NCI-H524 treated with DMSO at 0.1 percent for 48 hours (cell line): ENCODE results near the gene LIN9.

Experiments
- DNase-seq: peaks from one replicate; lab custom pipeline; 2025; lab: John Stamatoyannopoulos, UW

The LIN9 gene

DNA sequence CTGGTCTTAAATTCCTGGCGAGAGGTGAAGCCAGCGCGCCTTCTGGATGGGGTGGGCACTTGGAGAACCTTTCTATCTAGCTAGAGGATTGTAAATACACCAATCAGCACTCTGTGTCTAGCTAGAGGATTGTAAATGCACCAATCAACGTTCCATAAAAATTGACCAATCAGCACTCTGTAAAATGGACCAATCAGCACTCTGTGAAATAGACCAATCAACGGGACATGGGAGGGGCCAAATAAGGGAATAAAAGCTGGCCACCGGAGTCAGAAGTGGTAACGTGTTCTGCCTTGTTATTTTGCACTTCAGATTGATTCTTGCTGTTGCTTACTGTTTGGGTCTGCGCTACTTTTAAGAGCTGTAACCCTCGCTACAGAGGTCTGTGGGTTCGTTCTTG, 12.0 kb upstream of the LIN9 start:
- DNase-seq = no peak

DNA sequence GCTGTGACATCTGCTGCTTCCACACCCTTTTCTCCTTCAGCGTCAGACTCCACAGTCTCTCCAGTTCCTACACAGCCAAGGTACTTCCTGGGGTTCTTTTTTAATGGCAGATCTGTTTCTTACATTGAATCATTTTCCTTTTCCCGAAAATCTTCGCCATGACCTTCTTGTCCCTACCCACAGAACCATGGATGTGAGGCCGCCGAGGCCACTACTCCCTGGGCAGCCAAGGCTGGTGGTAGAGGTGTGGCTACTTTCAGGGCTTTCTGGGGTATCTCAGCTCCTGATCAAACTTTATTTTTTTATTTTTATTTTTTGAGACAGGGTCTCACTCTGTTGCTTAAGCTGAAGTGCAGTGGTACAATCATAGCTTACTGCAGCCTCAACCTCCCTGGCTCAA, 9.5 kb upstream of the LIN9 start:
- no peak for DNase-seq

DNA sequence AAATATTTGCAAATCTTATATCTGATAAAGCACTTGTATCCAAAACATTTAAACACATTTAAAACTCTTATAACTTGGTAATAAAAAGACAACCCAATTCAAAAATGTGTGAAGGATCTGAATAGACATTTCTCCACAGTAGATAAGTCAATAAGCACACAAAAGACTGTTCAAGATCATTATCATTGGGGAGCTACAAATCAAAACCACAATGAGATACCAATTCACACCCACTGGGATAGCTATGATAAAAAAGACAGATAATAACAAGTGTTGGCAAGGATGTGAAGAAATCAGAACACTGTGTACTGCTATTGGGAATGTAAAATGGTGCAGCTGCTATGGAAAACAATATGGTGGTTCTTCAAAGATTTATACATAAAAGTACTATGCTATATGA, 5.1 kb upstream of the LIN9 start:
- DNase-seq = no peak

DNA sequence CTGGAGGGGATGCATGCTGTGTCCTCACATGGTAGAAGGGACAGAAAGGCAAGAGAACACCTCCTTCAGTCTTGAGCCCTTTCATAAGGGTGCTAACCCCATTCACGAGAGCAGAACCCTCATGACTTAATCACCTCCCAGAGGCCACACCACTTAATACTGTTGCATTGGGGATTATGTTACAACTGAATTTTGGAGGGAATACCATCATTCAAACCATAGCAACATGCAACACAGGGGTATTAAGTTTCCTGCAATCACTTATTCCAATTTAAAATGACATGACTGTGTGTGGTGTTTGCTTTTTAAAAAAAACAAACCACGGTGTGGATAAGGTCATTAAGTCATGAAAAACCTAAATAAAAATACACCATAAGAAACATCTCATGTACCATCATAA, 3.1 kb upstream of the LIN9 start:
- DNase-seq = no peak

DNA sequence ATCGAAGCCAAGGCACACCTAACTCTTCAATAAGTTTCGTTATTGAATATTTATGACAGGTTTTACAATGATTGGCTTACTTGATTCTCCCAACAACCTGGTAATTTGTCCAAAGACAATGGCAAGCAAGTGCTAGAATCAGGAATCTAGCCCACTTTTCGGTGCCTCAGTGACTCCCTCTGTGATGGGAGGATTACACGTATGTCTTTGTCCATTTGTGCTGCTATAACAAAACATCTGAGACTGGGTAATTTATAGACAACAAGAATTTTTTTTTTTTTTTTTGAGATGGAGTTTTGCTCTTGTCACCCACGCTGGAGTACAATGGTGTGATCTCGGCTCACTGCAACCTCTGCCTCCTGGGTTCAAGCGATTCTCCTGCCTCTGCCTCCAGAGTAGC, 2.4 kb upstream of the LIN9 start:
- DNase-seq = no peak

DNA sequence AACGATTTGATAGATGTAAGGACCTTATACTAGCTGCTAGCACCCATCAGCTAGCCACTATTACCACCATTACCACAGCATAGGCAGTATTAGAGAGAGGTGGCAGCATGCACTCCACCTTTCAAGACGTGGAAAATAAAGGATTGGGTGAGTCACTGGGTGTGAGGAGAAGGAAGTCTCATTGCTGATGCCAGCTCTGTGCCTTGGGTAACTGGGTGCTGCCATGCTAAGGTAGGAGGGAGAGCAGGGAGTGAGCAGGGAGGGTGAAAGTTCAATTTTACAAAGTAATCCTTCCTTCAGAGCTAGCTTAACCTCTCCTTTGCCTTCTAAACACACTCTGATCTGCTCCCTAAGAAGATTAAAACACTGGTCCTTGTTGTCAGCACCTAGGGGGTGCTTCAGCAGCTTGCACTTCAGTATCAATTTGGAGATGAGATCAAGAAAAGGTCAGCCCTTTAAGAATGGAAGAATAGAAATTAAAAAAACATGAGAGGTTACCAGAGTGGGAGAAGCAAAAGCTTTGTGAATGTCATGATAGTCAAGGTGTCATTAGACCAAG, 1.8 kb upstream of the LIN9 start:
- DNase-seq = peak; percentile 38

DNA sequence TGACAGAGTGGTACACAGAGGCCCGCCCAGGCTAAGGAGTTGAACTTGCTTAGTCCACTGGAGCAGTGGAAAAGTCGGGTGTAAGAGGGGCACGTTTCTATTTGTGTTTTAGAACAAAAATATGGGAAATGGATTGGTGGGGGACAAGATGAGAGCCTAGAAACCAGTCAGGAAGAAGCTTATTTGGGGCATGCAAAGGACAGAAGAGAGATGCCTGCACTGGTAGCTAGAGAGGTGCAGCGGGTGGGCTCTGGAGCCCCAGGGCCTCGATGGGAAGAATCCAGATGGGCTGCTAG, 1.2 kb upstream of the LIN9 start:
- no peak for DNase-seq

DNA sequence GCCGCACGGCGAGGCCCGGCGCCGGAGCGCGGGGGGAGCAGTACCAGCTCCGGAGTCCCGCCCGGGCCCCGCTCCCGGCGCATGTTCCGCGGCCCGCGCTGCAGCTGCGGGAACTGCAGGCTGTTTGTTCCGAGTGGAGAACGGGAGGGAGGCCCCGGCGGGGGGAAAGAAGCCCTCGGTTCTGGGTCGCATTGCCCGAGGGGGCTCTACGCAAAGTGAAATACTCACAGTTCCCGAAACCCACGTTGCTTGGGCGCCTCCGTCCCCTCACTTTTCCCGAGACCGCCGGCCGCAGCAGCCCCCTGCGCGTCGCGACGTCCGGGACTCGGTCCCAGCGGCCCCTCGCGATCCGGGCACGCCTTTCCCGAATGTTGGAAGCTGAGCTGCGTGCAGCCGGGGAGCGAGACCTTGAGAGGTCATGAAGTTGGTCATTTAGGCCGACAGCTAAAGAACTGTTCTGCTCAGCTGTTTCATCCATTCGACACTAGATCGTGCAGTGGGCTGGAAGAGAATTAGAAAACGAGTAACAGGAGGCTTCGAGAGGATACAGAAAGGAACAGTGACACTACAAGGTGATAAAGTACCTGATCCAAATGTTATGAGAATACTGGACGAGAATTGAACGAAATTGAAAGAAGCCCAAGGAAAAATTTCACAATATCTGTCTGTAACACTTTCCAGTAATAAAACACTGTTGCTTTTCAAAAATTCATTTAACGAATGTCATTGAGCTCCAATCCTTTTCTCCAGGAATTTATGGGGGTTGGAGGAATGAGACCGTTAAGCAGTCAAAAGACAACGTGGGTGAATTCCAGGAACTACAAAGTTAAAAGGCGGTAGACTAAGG, 657 bp upstream of the LIN9 start:
- DNase-seq = no peak

DNA sequence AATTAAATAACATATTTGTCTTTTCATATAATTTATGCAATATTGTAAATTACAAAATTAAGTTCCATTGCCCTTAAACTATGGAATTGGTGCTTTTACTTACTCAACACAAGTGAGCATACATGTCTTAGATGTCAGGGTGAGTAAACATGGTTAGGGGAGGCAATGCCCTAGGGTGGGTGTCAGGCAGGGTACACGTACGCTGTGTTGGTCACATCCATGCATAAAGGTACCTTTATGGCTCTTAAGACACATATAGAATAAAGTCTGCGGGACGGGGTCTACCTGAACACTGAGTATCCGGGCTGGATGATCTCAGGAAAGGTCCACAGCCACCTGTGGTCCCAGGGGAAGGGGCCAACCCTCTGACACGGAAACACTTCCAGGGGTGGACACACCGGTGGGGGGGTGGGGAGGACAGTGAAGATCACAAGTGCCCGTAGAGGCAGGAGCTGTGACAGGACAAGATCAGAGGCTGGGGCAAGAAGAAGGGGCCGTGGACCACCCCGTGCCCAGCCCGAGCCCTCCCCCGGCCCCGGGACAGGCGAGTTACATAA, 720 bp downstream of the LIN9 start:
- DNase-seq = no peak

DNA sequence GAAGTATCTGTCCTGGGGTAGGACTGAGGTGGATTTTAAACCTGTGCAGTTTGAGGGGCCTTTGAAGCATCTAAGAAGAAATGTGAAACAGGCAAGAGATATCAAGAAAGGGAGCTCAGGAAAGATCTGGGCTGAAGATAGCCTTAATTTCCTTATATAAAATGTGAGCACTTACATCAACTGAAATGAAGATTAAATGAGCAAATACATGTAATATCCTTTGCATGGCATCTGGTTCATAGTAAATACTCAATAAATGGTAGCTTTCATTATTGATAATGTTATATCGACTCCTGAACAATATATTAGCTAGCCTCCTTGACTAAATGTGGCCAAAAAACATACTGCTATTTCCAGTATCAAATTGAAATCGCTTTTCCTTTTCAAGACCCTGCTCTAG, 2.5 kb downstream of the LIN9 start:
- no peak for DNase-seq

DNA sequence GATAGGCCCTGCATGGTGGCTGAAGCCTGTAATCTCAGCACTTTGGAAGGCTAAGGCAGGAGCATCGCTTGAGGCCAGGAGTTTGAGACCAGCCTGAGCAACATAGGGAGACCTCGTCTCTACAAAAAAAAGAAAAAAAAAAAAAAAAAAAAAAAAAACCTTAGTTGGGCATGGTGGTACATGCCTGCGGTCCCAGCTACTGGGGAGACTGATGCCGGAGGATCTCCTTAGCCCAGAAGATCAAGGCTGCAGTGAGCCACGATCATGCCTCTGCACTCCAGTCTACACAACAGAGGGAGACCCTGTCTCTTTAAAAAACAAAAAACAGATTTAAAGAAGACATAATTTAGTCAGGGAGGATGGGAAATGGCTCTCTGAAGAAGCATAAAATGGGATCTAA, 3.8 kb downstream of the LIN9 start:
- DNase-seq = no peak

DNA sequence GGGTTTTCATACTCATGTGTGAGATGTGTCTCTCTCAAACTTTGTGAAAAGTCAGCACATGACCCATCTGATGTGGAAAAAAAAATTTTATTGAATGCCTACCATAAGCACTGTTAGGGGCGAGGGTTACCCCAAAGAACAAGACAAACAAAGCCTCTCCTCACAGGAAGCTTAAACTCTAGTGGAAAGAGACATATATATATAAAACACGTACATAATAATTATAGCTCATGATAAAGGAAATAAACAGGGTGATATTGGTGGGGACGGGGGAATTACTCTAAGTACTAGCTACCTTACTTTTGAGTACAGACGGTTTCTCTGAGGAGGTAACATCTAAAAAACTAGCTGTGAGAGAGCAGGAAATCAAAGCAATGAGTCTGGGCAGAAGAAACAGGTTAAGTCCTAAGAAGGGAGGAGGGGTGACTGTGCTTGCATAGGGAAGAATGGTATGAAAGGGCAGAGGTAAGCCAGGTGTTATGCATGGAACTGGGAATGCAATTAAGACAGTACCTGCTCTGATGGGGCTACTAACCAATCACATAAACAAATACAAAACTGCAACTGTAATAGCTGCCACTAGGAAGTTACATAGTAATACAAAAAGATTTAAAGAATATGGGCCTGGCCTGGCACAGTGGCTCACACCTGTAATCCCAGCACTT, 4.5 kb downstream of the LIN9 start:
- no peak for DNase-seq

DNA sequence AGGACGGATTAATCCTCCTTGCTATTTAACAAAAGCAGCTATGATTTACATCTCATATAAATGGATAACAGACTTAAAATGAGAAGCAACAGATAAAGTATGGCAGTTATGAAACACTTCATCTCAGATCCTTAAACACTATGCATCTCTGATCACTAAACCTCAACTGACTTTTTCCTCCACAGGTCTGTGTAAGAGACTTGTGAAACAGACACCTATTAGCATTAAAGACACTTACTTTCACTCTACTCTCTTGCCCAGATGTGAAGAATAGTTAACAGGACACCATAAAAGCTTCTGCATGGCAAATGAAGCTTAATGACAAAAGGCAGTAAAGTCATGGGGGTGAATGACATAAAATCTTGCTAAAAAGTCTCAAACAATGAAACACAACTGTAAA, 6.2 kb downstream of the LIN9 start:
- DNase-seq = no peak

DNA sequence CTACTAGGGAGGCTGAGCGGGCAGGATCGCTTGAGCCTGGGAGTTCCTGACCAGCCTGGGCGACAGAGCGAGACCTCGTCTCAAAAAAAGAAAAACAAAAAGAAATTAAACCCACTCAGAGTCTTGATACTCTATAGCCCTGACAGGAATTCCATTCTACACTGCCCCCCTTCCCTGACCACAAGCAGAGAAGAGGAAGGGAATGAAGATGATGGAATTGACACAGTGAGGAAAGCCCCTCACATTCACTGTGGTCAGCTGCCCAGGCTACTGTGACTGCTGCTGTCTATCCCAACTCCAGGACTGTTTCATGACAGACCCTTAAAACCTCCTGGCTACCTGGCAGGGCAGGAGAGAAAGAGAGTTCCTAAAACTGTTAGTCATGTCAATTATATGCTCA, 12.1 kb downstream of the LIN9 start:
- no peak for DNase-seq

DNA sequence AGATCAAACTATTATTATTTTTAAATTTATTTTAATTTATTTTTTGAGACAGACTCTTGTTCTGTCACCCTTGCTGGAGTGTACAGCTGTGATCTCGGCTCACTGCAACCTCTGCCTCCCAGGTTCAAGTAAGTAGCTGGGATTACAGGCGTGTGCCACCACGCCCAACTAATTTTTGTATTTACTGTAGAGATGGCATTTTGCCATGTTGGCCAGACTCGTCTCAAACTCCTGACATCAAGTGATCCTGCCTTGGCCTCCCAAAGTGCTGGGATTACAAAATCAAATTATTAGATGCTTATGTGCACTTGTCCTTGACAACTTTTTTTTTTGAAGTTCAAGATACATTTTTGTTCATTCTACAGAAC, 15.4 kb downstream of the LIN9 start:
- no peak for DNase-seq

DNA sequence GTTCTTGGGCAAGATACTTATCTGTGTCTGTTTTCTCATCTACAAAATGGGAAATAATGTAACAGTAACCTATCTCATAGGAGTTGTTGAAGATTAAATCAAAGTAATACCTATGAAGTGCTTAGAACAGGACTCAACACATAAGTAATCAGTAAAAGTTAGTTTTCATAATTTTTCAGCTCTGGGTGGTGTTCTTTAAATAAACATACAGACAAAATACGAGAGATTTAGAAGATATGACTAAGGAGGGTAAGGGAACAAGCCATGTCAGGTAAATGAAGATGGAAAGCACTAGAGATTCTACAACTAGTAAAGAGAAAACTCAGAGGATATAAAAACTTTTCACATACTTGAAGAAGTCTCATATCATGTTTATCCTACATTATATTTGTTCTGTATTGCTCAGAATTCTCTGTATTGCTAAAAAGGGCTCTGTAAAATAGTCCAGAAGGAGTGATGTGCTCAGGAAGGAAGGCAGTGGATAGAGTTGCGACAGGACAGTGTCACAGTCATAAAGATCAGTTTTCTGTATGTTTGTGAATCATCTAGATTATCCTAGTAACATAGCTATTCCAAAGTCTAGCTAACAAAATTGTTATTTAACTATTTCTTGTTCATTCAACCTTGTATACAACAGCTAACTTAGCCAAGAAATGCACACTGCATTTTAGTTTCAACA, 16.0 kb downstream of the LIN9 start:
- no peak for DNase-seq

DNA sequence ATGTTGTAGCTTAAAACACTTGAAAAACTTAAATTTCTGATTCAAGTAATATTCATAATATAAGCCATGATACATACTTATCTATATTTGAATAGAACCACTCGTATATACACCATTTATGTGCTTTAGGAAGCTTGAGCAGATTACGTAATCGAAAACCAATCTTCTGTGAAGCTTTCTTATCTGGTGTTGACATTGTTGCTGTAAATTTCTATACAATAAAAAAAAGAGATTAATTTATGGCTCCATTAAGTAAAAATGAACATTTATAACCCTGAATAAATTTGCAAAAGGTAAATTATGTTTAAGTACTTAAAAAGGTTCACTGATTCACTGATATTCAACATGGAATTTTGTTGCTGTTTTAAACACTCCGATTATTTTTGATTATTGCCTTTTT, 21.4 kb downstream of the LIN9 start:
- DNase-seq = no peak

DNA sequence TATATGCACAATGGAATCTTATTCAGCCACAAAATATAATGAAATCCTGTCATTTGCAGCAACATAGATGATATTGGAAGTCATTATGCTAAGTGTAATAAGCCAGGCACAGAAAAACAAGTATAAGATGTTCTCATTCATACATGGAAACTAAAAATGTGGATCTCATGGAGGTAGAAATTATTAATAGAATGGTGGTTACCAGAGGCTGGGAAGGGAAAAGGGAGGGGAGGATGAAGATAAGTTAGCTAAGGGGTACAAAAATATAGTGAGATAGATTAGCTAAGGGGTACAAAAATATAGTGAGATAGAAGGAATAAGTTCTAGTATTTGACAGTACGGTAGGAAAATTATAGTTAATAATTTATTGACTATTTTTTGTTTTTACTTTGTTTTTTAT, 27.9 kb downstream of the LIN9 start:
- DNase-seq = no peak

DNA sequence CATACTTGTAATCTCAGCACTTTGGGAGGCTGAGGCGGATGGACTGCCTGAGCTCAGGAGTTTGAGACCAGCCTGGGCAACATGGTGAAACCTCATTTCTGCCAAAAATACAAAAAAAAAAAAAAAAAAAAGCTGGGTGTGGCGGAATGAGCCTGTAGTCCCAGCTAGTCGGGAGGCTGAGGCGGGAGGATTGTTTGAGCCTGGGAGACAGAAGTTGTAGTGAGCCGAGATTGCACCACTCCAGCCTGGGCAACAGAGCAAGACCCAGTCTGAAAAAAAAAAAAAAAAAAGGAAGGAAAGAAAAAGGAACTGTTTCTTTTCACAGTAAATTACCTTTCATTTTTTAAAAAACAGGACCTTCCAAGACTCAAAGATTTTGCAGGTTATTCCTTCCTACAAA, 29.5 kb downstream of the LIN9 start:
- no peak for DNase-seq

DNA sequence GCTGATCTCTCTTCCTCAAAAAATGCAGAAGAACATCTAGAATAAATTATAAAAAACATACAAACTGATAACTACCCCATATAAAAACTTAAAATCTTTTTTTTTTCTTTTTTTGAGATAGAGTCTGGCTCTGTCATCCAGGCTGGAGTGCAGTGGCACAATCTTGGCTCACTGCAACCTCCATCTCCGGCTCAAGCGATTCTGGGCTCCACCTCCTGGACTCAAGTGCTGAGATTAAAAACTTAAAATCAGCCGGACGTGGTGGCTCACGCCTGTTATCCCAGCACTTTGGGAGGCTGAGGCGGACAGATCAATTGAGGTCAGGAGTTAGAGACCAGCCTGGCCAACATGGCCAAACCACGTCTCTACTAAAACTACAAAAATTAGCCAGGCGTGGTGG, 31.1 kb downstream of the LIN9 start:
- no peak for DNase-seq

DNA sequence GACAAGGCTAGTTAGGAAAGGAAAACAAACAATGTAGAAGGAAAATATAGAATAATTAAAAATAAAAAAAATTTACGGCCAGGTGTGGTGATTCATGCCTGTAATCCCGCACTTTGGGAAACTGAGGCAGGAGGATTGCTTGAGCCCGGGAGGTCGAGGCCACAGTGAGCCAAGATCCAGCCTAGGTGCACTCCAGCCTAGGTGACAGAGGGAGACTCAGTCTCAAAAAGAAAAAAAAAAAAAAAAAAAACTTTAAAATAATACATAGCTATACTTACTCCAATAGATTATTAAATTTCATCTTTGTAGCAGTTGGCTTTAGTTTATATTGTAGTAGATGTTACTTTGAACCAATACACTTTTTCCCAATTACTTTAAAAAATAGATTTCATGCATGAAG, 32.0 kb downstream of the LIN9 start:
- DNase-seq = no peak

DNA sequence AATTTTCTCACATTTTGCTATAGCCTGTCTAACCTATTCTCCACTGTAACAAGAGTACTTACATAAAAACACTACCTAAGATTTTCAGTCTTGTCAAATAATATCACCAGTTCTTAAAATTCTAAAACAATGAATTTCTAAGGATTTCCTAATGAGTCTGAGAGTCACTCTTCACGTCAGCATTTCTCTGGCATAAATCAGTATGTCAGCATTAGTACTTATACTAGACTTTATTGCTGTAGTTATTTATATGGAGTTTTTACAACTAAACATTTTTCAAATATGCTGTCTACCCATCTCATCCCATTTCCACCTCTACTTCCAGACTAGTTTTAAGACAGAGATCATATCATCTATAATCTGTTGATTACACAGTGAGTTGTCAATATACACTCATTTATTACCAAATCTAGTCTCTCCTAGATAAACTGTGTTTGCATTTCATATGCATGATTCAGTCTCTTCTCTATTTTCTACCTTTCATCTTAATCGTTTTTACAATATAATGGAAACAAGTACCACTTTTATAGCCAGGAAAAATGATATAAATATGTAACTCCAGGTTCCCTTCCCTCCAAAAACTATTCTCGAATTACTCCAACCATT, 32.8 kb downstream of the LIN9 start:
- no peak for DNase-seq

DNA sequence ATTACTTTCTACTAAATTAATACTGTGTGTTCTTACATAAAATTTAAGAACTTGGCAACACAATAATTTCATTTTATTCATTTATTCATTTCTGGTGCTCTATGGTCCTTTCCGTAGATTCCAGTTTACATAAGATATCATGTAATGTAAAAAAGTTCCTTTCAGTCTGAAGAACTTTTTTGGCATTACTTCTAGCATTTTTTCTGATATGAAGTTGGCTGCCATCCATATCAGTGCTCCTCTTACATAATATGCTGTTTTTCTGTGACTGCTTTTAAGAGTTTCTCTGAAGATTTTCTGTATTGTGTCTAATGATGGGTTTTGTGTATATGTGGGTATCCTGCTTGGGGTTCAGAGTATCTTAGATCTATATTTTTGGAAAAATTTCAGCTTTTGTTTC, 34.8 kb downstream of the LIN9 start:
- no peak for DNase-seq
